Ishikawa (cell line): Measurements from ENCODE around the gene KLHL25.

Source experiments
- CREB1 ChIP-seq: IDR thresholded peaks from 2 replicates; pipeline ENCODE4 v1.6.1; 2012; ENCODE audit warnings: low read depth
- EGR1 ChIP-seq: IDR thresholded peaks from 2 replicates; pipeline ENCODE4 v1.6.1; 2012
- EP300 ChIP-seq: IDR thresholded peaks from 2 replicates; pipeline ENCODE4 v1.6.1; 2012; ENCODE audit warnings: borderline replicate concordance
- MAX ChIP-seq: IDR thresholded peaks from 2 replicates; pipeline ENCODE4 v1.6.1; 2012
- NFIC ChIP-seq: IDR thresholded peaks from 2 replicates; pipeline ENCODE4 v1.6.1; 2012
- YY1 ChIP-seq: IDR thresholded peaks from 2 replicates; pipeline ENCODE4 v1.6.1; 2012; ENCODE audit warnings: low read depth
- ZBTB7A ChIP-seq: IDR thresholded peaks from 2 replicates; pipeline ENCODE4 v1.6.1; 2012; ENCODE audit warnings: low read depth
- TF ChIP-seq, protein P1 (sequence below): IDR thresholded peaks from 2 replicates; pipeline ENCODE4 v1.6.1; 2012; ENCODE audit warnings: low read depth, mild to moderate bottlenecking

- TF ChIP-seq YY1, result no peak
- TF ChIP-seq EGR1, result no peak
- no peak for TF ChIP-seq ZBTB7A
- no peak for TF ChIP-seq EP300
- TF ChIP-seq, protein P1, sequence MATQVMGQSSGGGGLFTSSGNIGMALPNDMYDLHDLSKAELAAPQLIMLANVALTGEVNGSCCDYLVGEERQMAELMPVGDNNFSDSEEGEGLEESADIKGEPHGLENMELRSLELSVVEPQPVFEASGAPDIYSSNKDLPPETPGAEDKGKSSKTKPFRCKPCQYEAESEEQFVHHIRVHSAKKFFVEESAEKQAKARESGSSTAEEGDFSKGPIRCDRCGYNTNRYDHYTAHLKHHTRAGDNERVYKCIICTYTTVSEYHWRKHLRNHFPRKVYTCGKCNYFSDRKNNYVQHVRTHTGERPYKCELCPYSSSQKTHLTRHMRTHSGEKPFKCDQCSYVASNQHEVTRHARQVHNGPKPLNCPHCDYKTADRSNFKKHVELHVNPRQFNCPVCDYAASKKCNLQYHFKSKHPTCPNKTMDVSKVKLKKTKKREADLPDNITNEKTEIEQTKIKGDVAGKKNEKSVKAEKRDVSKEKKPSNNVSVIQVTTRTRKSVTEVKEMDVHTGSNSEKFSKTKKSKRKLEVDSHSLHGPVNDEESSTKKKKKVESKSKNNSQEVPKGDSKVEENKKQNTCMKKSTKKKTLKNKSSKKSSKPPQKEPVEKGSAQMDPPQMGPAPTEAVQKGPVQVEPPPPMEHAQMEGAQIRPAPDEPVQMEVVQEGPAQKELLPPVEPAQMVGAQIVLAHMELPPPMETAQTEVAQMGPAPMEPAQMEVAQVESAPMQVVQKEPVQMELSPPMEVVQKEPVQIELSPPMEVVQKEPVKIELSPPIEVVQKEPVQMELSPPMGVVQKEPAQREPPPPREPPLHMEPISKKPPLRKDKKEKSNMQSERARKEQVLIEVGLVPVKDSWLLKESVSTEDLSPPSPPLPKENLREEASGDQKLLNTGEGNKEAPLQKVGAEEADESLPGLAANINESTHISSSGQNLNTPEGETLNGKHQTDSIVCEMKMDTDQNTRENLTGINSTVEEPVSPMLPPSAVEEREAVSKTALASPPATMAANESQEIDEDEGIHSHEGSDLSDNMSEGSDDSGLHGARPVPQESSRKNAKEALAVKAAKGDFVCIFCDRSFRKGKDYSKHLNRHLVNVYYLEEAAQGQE, result no peak
- TF ChIP-seq CREB1, result no peak
- no peak for TF ChIP-seq NFIC
- no peak for TF ChIP-seq MAX
These were observed 34.1 kb upstream of the KLHL25 start for GRCh38 chr15:85828874-85829273.
